Fibroblast of upper back skin (primary cell): Measurements from ENCODE around the gene COX6A1.
"Not testable (repeated sequence)": the region's sequence is repeated elsewhere in the genome, so short reads cannot be mapped to it uniquely, and the experiment has no call there.

Source experiments
- DNase-seq: peaks from one replicate; pipeline ENCODE4 v3.0.0-alpha.2; 2013

The COX6A1 gene

DNA sequence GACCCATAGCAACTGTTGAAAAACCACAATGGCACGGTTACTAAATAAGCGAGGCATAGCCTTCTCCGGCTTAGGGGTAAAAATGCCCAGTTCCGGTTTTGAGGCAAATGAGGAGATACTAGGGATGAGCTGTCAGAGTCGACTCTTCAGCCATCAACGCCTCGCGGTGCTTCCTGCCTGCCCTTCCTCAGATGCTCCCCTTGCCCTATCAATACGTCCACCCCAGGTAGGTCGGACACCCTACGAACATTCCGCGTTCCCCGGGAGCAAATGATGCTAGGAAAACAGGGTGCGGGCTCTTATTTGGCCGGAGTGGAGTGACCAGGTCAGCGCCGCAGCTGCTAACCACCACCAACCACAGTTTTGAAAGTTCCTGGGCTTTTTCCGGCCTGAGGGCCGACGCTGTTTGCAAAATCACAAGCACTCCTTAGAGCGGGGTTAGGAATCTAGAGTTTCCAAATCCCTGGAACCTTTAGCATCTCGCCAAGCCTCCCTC is 30.5 kb downstream of the COX6A1 start:
- peak; percentile 18 for DNase-seq

DNA sequence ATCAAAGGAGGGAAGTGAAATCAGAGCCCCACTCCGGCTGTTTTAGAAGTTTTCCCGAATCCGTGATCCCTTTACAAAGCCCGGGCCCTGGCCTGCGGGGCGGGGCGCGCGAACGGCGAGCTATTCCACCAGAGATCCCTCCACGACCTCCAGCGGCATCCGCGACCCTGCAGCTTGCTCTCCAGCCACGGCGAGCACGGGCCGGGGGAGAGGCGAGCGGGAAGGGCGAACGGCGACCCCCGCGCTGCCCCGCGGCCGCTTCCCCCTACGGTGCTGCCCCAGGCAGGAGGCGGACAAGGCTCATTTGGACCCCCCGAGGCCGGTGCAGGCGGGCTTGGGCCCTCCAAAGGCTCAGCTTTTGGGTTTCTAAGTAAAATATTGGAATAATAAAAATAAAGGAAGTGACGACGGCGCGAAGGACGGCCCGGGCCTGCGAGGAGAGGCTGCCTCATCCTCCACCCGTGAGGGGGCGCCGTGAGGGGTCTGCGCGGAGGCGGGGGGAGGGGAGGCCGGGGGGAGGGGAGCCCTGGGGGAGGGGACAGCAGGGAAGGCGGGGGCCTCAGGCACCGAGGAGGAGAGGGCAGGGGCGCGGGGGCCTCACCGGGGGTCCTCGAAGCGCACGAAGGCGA is 31.0 kb downstream of the COX6A1 start:
- DNase-seq: peak; percentile 12

DNA sequence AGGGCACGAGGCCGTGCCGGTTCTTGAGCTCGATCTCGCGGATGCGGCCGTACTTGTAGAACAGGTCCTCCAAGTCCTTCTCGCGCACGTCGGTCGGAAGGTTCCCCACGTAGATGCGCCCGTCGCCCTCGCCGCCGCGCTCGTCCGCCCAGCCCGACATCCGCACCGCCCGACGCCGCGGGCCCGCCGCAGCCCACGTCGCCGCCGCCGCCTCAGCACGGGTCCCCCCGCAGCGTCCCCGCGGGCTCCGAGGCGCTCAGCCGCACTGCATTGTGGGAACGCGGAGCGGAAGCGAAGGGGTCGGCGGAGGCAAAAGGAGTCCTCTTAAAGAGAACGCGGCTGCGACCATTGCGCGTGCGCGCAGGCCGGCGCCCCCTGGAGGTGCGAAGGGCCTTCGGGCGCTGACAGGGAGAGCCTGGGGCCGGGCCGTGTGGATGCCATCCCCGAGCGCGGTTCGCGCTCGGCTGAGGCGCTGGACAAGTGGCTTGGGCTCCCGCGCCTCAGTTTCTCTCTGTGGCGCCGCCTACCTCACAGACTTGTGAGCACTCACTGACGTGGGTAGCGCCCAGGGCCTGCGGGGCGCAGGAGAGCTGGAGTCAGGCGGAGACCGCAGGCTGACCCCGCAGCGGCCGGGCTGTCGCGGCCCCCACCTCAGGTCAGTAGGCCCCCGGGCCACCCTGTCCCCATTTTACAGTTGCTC is 31.7 kb downstream of the COX6A1 start, which contains the start of gene SRSF9:
SRSF9 (minus strand) TSS at position 299 of the 700 bp plus-strand sequence; CDS start at position 160, 139 bp downstream.
- peak; percentile 96 for DNase-seq

DNA sequence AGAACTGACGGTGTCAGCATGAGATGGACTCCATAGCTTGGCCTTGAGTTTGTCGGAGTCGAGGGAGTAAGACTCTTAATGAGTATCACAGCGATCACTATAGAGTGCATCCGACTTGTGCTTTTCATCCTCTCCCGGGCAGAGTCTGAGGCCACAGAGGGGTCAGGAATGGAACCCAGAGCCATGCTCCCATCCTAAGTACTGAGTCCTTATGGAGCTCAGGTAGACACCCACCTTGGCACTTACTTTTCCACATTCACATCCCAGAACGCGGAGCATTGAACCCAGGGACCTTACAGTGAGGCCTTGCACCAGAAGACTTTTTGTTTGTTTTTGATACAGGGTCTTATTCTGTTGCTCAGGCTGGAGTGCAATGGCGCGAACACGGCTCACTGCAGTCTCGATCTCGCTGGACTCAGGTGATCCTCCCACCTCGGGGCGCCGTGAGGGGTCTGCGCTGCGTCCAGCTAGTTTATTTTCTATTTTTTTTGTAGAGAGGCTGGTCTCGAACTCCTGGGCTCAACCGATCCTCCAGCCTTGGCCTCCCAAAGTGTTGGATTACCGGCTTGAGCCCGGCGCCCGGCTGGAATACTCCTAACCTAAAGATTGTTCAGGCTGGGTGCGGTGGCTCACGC is 32.4 kb downstream of the COX6A1 start:
- no peak for DNase-seq

DNA sequence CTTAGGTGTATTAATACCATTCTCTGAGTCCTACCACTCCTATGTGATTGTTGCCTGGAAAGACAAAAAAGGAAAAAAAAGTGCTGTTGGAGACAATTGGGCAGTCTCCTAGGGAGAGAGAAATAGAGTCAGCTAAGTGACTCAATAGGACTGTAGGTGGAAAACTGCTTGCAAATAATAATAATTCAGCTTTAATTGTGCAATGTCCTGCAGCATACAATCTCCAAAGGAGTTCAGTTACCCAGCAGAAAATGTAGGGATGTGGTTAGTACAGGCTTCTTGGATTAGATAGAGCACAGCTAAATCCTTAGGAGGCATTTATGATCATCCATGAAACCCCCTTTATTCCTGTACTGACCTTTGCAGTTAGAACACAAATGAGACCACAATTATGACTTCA is 34.6 kb downstream of the COX6A1 start:
- no peak for DNase-seq

DNA sequence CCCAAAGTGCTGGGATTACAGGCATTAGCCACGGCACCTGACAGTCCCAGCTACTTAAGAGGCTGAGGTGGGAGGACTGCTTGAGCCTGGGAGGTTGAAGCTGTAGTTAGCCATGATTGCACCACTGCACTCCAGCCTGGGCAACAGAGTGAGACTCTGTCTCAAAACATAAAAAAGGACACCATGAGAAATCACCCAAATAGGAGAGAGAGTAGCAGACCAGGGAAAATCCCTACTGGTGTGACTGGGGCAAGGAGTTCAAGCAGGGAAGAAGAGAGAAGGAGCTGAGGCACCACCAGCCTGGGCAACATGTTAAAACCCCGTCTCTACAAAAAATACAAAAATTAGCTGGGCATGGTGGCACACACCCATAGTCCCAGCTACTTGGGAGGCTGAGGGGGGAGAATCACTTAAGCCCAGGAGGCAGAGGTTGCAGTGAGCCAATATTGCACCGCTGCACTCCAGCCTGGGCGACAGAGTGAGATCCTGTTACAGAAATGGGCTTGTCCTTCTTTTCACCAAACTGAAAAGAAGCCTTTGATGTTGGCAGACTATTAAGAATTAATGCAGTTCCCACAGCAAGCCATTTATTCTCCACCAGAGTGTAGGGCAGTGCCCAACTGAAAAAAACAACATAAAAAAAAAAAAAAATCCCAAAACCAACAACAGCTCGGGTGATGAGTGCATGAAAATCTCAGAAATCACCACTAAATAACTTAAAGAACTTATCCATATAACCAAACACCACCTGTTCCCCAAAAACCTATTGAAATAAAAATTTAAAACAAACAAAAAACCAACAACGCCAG is 36.1 kb downstream of the COX6A1 start:
- DNase-seq: no peak

DNA sequence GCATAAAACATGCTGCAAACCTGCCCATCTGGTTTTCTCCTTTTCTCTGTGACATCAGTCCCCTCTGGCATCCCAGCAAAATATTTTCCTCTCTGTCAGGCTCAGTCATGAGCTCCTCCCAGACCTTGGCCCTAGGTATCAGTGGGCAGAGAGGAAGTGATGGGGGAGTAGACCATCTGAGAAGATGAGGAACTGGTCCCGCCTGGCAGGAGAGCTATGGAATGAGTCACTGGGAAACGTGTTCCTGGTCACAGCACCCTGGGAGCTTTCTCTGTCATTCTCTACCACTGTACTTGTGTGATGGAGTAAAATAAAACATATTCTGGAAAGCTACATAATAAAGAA is 36.7 kb downstream of the COX6A1 start:
- peak; percentile 73 for DNase-seq

DNA sequence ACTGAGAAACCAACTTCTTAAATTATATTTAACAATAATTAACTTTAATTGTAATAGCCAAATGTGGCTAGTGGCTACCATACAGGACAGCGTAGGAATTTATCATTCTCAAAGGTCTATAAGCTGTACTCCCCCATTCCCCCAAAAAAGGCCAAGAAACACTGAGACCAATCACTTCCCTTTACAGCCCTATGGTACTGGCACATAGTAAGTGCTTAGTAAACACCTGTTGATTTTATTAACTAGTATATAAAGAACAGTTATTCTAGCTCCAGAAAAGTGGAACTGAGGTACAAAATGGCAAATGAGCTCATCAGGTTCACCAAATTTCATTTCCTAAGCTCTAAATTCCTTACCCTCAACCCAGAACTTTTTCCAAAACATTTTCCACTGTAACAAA is 37.7 kb downstream of the COX6A1 start:
- DNase-seq: no peak

DNA sequence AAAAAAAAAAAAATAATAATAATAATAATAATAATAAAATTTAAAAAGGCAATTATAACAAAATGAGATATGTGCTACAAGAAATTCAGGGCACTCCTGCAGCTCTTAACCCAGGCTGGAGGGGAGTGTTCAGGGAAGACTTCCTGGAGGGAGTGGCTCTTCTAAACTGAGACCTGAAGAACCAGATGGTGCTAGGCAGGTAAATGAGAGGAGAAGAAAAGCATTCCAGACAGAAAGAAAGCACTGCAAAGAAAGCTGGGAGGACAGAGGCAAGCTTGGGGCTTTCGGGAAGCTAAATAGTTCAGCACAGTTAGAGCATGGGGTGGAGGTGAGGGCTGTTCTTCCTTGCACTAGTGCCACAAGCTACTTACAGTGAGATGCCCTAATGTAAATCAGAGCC is 41.5 kb downstream of the COX6A1 start:
- no peak for DNase-seq

DNA sequence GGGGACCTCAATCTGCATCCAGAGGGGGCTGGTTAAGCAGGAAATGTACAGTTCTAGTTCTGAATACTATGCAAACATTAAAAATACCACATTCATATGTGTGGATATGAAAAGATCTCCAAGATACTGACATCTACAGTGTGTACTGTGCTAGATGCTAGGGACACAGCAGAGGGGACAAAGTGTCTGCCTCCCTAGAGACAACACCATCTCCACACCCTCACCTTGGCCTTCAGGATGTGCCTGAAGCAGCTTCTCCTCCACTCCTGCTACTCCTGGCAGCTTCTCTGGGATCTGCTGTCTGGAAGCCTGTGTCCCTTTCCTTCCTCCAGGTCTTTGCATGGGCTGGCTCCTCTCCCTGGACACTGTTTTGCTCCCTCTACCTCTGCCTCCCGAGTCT is 42.3 kb downstream of the COX6A1 start:
- no peak for DNase-seq

DNA sequence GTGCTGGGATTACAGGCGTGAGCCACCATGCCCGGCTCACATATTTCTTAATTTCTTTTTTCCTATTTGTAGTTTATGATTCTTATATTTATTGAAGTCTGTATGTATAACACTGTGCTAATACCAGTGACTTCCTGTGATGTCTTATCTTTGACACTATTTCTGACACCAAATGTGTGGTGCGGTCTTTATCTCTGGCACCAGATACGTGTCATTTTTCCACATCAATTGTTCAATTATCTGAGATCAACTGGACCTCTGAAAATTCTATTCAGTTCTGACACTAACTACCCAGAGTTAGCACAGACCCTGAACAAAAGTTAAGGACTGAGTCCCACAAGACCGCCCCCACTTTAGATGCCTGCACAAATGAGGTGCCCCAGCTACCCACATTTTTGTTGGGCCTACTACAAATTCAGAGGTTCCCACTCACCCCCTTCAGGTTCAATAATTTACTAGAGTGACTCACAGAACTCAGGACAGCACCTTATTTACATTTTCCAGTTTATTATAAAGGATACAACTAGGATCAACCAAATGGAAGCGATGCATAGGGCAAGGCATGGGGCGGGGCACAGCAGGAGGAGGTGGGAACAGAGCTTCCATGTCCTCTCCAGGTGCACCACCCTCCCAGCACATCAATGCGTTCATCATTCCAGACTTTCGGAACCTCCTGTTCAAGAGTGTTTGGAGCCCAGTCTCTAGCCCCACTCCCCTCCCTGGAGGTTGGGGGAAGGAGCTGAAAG is 43.3 kb downstream of the COX6A1 start:
- DNase-seq: no peak

DNA sequence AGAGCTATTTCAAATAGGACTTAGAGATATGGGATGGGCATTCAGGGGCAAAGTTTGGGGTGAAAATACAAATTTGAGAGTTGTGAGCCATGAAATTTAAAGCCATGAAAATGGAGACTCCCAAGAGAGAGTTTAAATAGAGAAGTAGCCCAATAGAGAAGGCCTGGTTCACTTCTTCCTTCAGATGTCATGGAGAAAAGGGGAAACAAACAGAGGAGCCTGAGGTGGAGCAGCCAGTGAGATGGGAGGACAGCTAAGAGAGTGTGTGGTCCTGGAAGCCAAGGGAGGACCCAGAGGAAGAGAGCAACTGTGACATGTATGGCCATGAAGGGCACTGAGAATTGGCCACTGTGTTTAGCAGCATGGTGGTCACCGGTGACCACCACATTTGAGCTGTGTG is 45.7 kb downstream of the COX6A1 start:
- no peak for DNase-seq

DNA sequence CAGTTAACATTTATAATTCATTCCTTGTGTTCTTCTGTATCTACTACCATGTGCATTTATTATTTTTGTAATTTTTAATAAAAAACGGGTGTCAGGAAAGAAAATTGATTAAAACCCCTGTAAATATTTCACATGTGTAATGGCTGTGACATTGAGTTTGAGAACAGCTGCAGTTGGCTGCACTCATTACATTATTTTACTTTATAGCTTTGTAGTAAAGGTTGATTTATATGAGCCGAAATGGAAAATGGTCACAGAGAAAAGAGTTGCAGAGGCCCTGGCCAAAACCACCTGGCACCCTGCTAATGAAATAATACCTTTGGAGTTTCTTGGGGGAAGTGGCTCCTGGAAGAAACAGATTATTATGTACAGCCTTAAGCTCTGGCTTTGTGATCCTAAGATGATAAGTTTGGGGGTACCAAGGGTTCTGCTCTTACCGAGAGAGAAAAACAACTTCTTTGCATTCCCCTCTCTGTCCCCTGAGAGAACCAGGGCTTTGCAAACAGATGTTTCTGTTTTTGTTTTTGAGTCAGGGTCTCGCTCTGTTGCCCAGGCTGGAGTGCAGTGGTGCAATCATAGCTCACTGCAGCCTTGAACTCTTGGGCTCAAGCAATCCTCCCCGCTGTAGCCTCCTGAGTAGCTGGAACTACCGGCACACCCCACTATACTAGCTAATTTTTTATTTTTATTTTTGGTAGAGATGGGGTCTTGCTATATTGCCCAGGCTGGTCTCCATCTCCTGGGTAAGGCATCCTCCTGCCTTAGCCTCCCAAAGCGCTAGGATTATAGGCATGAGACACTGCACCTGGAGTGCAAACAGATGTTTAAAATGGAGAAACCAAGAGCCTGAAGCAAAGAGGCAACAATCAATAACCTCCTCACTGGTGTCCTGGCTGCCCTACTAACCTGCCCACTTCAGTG is 48.3 kb downstream of the COX6A1 start:
- DNase-seq: no peak

DNA sequence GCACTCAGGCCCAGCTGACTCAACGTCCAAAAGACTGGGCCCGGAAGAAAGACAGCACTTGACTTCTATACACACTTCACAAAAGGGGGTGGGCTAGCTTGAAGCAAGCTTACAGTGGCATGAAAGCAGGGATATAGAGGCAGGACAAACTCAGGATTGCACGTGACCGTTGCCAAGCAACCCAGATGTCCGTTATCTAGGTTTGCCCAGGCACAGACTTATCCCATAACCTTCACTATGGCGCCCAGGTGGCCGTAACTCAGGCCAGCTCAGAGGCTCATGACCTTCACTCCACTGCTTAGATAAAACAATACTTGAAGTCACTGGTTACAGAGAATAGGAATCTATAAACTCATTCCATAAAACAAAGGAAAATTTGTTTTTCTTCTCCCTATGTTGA is 49.6 kb downstream of the COX6A1 start:
- not testable (repeated sequence) for DNase-seq

DNA sequence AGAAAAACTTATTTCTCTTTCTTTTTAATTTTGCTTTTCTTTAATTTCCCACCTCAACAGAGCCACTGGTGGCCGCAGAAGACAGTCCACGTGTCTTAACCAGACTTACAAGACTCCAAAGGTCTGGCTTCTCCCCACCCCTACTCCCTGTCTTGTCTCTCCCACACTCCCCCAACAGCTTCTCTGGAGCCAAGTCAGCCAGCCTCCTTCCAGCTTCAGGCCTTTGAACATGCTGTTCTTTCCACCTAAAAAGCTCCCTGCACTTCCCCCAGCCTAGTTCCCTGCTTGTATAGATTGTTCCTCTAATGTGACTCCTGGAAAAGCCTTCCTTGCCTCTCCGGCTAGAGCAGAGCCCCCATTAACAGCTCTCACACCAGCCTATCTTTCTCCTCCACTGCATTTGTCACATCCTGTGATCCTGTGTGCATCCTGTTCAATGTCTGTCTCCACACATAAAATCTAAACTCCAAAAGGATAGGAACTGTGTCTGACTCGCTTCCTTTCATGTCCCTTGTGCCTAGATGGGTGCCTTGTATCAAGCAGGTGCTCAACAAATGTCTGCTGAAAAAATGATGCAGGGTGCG is 50.2 kb downstream of the COX6A1 start:
- no peak for DNase-seq

DNA sequence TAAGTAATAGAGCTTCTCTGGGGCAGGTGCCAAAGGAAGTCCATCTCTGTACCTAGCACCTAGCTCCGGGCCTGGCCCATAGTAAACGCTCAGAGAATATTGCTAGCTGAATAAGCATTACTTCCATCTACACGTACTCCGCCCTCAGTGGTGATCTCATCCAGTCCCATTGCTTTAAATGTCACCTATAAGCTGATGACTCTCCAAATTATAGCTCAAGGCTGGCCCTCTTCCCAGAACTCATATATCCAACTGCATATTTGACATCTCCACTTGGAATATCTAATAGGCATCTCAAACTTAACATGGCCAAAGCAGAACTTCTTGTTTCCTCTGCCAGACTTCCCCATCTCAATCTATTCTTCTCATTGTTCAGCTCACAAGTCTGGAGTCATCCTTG is 51.1 kb downstream of the COX6A1 start:
- DNase-seq: peak; percentile 47

DNA sequence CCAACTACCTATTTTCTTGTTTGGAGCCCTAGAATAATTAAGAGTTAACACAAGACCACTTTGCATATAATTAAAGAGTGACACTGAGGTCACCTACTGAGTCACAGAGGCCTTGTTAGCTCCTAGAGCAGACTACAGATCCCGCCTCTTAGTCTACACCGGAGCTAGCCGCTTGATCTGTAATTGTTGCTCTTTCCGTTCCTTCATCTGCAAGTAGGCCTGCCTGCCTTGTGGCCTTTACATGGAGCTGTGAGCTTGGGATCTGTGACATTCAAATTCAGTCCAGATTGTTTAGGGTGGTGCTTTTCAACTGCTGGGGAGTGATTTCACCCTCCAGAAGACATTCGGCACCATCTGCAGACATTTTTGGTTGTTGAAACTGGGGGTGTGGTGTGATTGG is 52.4 kb downstream of the COX6A1 start:
- no peak for DNase-seq
